ENCODE data around the gene CDT1. TPM values are rescaled to one million over a fixed set of nuclear protein-coding genes. Genes with fewer than 3 reads are reported as not detected.

CDT1 gene
- polyA plus RNA-seq, 1 of the 3 experiments (the other 2 are of a cell fraction), result 6.1 TPM

DNA sequence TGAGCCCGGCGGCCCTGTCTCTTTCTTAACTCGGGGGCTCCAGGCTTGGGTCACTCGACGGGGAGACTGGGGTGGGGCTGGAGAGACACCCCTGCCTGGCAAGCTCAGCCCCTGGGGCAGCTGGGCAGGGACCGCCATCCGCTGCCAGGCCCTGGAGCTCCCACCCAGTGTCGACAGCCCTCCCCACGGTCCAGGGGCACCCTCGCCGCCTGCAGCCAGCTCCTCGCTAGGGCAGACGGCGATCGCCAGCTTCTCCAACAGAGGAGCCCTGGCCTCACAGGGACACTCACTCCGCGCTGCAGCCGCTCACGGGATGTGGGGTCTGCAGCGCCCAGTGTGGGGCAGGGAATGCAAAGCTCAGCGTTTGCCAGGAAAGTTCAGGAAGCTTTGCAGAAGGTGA, 24.1 kb downstream of the CDT1 start:
- Histone ChIP-seq H4K20me1 (ENCODE audit: insufficient read depth) (no peaks in the 10 kb centered on the region), H3K9me2 (no peaks in the 10 kb centered on the region), H3K27me3 (ENCODE audit: insufficient read depth) (no peaks in the 10 kb centered on the region), H3K9ac (no peak overlapping the region), H3K36me3 (replicated peaks in 1 of 2; ENCODE audit: control insufficient read depth in 1 of 2, insufficient read depth in 2 of 2, low read length in 1 of 2) (peaks cover 0 to 14% of the 10 kb centered on the region in 2 experiments), H3F3A (replicated peaks; ENCODE audit: insufficient read depth) (no peaks in the 10 kb centered on the region), H3K4me3 (ENCODE audit: low read depth in 2 of 2, low read length in 1 of 2) (no peak overlapping the region), H3K79me2 (ENCODE audit: insufficient read depth) (no peaks in the 10 kb centered on the region), H3K9me3 (no peaks in the 10 kb centered on the region), H2AFZ (ENCODE audit: low read depth) (no peak overlapping the region), H3K27ac (ENCODE audit: low read depth in 2 of 2, low read length in 1 of 2) (no peak overlapping the region), H3K4me1 (ENCODE audit: control insufficient read depth in 1 of 2, insufficient read depth in 2 of 2, low read depth in 1 of 2, low read length in 1 of 2) (no peaks in the 10 kb centered on the region), H3K4me2 (no peak overlapping the region)
- no peak for TF ChIP-seq MXI1 (IDR thresholded peaks at IDR 0.05; ENCODE audit: low read depth, low read length)
- TF ChIP-seq MEF2A (IDR thresholded peaks at IDR 0.05; ENCODE audit: borderline replicate concordance, low read depth), result no peak
- no peak for TF ChIP-seq SIN3A (IDR thresholded peaks at IDR 0.05; ENCODE audit: borderline replicate concordance, low read depth, low read length)
- TF ChIP-seq POLR2AphosphoS5 (IDR thresholded peaks at IDR 0.05; ENCODE audit: low read depth, low read length), result no peak
- TF ChIP-seq, protein P1, sequence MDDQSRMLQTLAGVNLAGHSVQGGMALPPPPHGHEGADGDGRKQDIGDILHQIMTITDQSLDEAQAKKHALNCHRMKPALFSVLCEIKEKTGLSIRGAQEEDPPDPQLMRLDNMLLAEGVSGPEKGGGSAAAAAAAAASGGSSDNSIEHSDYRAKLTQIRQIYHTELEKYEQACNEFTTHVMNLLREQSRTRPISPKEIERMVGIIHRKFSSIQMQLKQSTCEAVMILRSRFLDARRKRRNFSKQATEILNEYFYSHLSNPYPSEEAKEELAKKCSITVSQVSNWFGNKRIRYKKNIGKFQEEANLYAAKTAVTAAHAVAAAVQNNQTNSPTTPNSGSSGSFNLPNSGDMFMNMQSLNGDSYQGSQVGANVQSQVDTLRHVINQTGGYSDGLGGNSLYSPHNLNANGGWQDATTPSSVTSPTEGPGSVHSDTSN (IDR thresholded peaks at IDR 0.05), result no peak
- TF ChIP-seq FOXM1 (IDR thresholded peaks at IDR 0.05; ENCODE audit: low read depth), result no peak
- TF ChIP-seq, protein P2, sequence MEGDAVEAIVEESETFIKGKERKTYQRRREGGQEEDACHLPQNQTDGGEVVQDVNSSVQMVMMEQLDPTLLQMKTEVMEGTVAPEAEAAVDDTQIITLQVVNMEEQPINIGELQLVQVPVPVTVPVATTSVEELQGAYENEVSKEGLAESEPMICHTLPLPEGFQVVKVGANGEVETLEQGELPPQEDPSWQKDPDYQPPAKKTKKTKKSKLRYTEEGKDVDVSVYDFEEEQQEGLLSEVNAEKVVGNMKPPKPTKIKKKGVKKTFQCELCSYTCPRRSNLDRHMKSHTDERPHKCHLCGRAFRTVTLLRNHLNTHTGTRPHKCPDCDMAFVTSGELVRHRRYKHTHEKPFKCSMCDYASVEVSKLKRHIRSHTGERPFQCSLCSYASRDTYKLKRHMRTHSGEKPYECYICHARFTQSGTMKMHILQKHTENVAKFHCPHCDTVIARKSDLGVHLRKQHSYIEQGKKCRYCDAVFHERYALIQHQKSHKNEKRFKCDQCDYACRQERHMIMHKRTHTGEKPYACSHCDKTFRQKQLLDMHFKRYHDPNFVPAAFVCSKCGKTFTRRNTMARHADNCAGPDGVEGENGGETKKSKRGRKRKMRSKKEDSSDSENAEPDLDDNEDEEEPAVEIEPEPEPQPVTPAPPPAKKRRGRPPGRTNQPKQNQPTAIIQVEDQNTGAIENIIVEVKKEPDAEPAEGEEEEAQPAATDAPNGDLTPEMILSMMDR (IDR thresholded peaks at IDR 0.05), result no peak
- no peak for TF ChIP-seq RXRA (IDR thresholded peaks at IDR 0.05; ENCODE audit: borderline replicate concordance, low read depth)
- TF ChIP-seq TEAD4 (IDR thresholded peaks at IDR 0.05; ENCODE audit: borderline replicate concordance, insufficient read depth), result no peak
- no peak for DNase-seq
- ChIA-PET POLR2A (no interaction called here), CTCF (interaction anchor here (1.6 to 2.9 kb wide), 2 partner anchors 11 to 15 kb away, joined by 6 to 15 read pairs; no protein-coding TSS in a partner anchor)
- 92% methylated on average over 10 of the region's 21 CpGs for WGBS (ENCODE audit: low lambda C conversion rate)

DNA sequence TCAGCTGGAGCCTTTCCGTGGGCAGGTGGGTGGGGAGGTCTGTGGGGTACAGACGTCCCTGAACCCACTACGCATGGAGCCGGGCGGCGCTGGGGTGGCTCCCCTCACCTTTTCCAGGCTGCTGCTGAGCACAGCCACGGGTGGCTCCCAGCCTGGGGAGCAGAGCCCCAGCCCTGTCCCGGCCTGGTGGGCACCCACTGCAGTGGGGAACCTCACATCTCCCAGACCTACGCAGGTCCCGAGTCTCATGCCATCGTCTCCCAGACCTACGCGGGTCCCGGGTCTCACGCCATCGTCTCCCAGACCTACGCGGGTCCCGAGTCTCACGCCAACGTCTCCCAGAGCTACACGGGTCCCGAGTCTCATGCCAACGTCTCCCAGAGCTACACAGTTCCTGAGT, 25.1 kb downstream of the CDT1 start:
- Histone ChIP-seq H3K79me2 (ENCODE audit: insufficient read depth) (no peaks in the 10 kb centered on the region), H2AFZ (ENCODE audit: low read depth) (no peak overlapping the region), H3K4me2 (no peak overlapping the region), H3K4me3 (ENCODE audit: low read depth in 2 of 2, low read length in 1 of 2) (no peak overlapping the region), H3K4me1 (ENCODE audit: control insufficient read depth in 1 of 2, insufficient read depth in 2 of 2, low read depth in 1 of 2, low read length in 1 of 2) (no peaks in the 10 kb centered on the region), H3K9me2 (no peaks in the 10 kb centered on the region), H3K27ac (ENCODE audit: low read depth in 2 of 2, low read length in 1 of 2) (no peak overlapping the region), H3K27me3 (ENCODE audit: insufficient read depth) (no peaks in the 10 kb centered on the region), H3F3A (replicated peaks; ENCODE audit: insufficient read depth) (no peaks in the 10 kb centered on the region), H4K20me1 (ENCODE audit: insufficient read depth) (no peaks in the 10 kb centered on the region), H3K9me3 (no peaks in the 10 kb centered on the region), H3K36me3 (replicated peaks in 1 of 2; ENCODE audit: control insufficient read depth in 1 of 2, insufficient read depth in 2 of 2, low read length in 1 of 2) (peaks cover 0 to 12% of the 10 kb centered on the region in 2 experiments), H3K9ac (no peak overlapping the region)
- ChIA-PET POLR2A (no interaction called here), CTCF (interaction anchor here (2.9 kb wide), 1 partner anchor 12 kb away, joined by 15 read pairs; no protein-coding TSS in a partner anchor)
- no peak for TF ChIP-seq GABPA (IDR thresholded peaks at IDR 0.05; ENCODE audit: low read depth)
- 90% methylated on average over 17 of the region's 24 CpGs for WGBS (ENCODE audit: low lambda C conversion rate)
- no peak for DNase-seq

All from SK-N-SH (cell line).